Lung (tissue), 16 donors: ENCODE data around the gene GNL3L. TPM values are rescaled to one million over a fixed set of nuclear protein-coding genes. Genes with fewer than 3 reads are reported as not detected.

Experiments used
- ATAC-seq: fragments of 200-7000 bp; cut with Tn5 transposase; one replicate; pipeline ENCODE4 v1.9.1; 2020; ENCODE audit warnings: moderate number of reproducible peaks; ENCODE audit not compliant: insufficient read depth, low FRiP score
- DNase-seq, 3 donors: peaks; one replicate each; pipeline ENCODE4 v3.0.0-alpha.2; 2013 to 2017
- H3K27ac ChIP-seq, 2 donors: one replicate each; pipeline ENCODE4 v1.5.1; 2013; ENCODE audit warnings: mild to moderate bottlenecking in 2 of 2, moderate library complexity in 2 of 2, control low read depth in 1 of 2, inconsistent platforms in 1 of 2, low read depth in 1 of 2, low read length in 1 of 2
- H3K27me3 ChIP-seq, 3 donors: one replicate each; pipeline ENCODE4 v1.5.1; 2013; ENCODE audit warnings: low read length in 2 of 3; ENCODE audit not compliant: control insufficient read depth in 3 of 3, insufficient read depth in 3 of 3
- H3K36me3 ChIP-seq, 4 donors: one replicate each; pipeline ENCODE4 v1.5.1; 2013; ENCODE audit warnings: low read length in 4 of 4, mild to moderate bottlenecking in 1 of 4, moderate library complexity in 1 of 4; ENCODE audit not compliant: control insufficient read depth in 4 of 4, insufficient read depth in 4 of 4
- H3K4me1 ChIP-seq, 5 donors: one replicate each; pipeline ENCODE4 v1.5.1; 2013; ENCODE audit warnings: low read length in 5 of 5, mild to moderate bottlenecking in 2 of 5, moderate library complexity in 1 of 5; ENCODE audit not compliant: control insufficient read depth in 5 of 5, insufficient read depth in 5 of 5
- H3K4me3 ChIP-seq: one replicate; pipeline ENCODE4 v1.5.1; 2013; ENCODE audit warnings: mild to moderate bottlenecking, control low read depth, moderate library complexity
- H3K9ac ChIP-seq, 2 donors: one replicate each; pipeline ENCODE4 v1.5.1; 2013; ENCODE audit warnings: low read length in 2 of 2, control low read depth in 1 of 2; ENCODE audit not compliant: insufficient read depth in 1 of 2
- H3K9me3 ChIP-seq, 4 donors: one replicate each; pipeline ENCODE4 v1.5.1; 2013; ENCODE audit warnings: low read length in 3 of 4, mild to moderate bottlenecking in 1 of 4, moderate library complexity in 1 of 4; ENCODE audit not compliant: control insufficient read depth in 4 of 4, insufficient read depth in 3 of 4
- CTCF ChIP-seq: IDR thresholded peaks from 2 replicates; pipeline ENCODE4 v1.5.1; 2012; ENCODE audit warnings: mild to moderate bottlenecking; ENCODE audit errors: control extremely low read depth, extremely low read depth
- WGBS, 2 donors: extraction: QIAGEN DNeasy Blood & Tissue Kit; methylation state at CpG; one replicate each; pipeline ENCODE4 v1.1.7; 2013; 5-methylcytosine and 5-hydroxymethylcytosine counted together
- long read RNA-seq, 5 donors: transcript quantifications; one replicate each; lab custom pipeline, GENCODE V29; 2026
- polyA plus RNA-seq, 2 donors: library from polyadenylated mRNA; stranded (reverse); fragments of 200-250 nt; gene quantifications; one replicate each; pipeline ENCODE4 v1.2.1, GENCODE V29; 2013
- total RNA-seq, 2 donors: library from RNA; depleted of rRNA in 1 of 2; stranded (reverse); fragments of >200 nt in 1 of 2; gene quantifications; one replicate each; pipeline ENCODE4 v1.2.1, GENCODE V29; 2014 to 2021
- donor health status: control.
- donor health status: control.
- donor health status: Bipolar disorder and iron deficiency.
- donor health status: healthy.
- donor health status: DM: yes; HTN: yes; CAD: no.

Gene GNL3L, protein sequence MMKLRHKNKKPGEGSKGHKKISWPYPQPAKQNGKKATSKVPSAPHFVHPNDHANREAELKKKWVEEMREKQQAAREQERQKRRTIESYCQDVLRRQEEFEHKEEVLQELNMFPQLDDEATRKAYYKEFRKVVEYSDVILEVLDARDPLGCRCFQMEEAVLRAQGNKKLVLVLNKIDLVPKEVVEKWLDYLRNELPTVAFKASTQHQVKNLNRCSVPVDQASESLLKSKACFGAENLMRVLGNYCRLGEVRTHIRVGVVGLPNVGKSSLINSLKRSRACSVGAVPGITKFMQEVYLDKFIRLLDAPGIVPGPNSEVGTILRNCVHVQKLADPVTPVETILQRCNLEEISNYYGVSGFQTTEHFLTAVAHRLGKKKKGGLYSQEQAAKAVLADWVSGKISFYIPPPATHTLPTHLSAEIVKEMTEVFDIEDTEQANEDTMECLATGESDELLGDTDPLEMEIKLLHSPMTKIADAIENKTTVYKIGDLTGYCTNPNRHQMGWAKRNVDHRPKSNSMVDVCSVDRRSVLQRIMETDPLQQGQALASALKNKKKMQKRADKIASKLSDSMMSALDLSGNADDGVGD
- total RNA-seq (10 to 100 TPM; 33.6 to 42.9 TPM), polyA plus RNA-seq (10 to 100 TPM in 1 of 2 donors, 1 to 10 TPM in 1; 4.0 to 12.6 TPM)
- long read RNA-seq, donor 1, partial matches to known transcripts, result 0 of 2 reads
- long read RNA-seq, donor 1, other reads (novel, unspliced or antisense), result 0 of 2 reads
- long read RNA-seq, donor 2, result 0 reads
- long read RNA-seq, donor 3, partial matches to known transcripts, result 8 of 8 reads
- long read RNA-seq, donor 3, other reads (novel, unspliced or antisense), result 0 of 8 reads
- long read RNA-seq, donor 4, result 0 reads
- long read RNA-seq, donor 5, result 0 reads

GRCh38 chrX:54529552-54530356 lies at the start of gene GNL3L:
TSS of gene GNL3L (plus strand) at chrX:54530219. CDS start at chrX:54532567, 2,348 bp downstream.
- DNase-seq (peak; percentile 90 to 94 (median 93)), ATAC-seq (peak; percentile 91)
- no peak for TF ChIP-seq CTCF
- H3K9ac ChIP-seq, result peak within 1 kb of the TSS; percentile 81 to 89
- peaks cover 0 to 13% (median 4%) of the 10 kb centered on the region in 5 donors for H3K4me1 ChIP-seq
- peaks cover 0 to 6% (median 1%) of the 10 kb centered on the region in 4 donors for H3K9me3 ChIP-seq
- 10 to 30% methylated on average over 20 to 48 of the region's 51 CpGs for WGBS, 2 donors
- peak within 1 kb of the TSS; percentile 76 to 83 for H3K27ac ChIP-seq
- H3K36me3 ChIP-seq, result no peaks in the 10 kb centered on the region
- H3K27me3 ChIP-seq, result no peaks in the 10 kb centered on the region
- H3K4me3 ChIP-seq, result peak within 1 kb of the TSS; percentile 69

GRCh38 chrX:54482839-54483593 lies 47.0 kb upstream of the GNL3L start:
- H3K27ac ChIP-seq, result peak overlapping the region in 1 of 2 donors; percentile 55
- WGBS, 2 donors, result 41 to 71% methylated on average over 8 to 21 of the region's 21 CpGs
- ATAC-seq, result no peak
- DNase-seq, result peak; percentile 37 to 40 (median 39)
- no peaks in the 10 kb centered on the region for H3K9me3 ChIP-seq
- H3K27me3 ChIP-seq, result no peaks in the 10 kb centered on the region
- no peaks in the 10 kb centered on the region for H3K36me3 ChIP-seq
- H3K4me3 ChIP-seq, result no peak overlapping the region
- H3K9ac ChIP-seq, result peak overlapping the region in 1 of 2 donors; percentile 47
- H3K4me1 ChIP-seq, result peaks cover 0 to 57% (median 8%) of the 10 kb centered on the region in 5 donors
- TF ChIP-seq CTCF, result no peak

DNA sequence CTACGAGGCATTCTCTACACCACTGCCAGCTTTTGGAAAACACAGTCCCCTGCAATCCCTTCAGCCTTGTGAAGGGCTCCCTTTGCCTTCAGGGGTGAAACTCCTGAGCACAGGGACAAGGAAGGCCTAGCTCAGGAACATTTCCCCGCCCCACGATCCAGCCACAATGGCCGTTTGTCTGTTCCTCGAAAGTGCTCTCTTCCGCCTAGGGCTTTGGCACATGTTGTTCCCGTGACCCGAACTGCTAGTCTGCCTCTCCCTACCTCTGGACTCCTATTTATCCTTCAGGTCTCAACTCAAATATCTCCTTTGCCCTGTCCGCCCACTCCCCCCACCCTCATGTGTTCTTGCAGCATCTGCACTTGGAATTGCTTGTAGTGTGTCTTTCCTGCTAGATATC lies 46.1 kb upstream of the GNL3L start:
- Histone ChIP-seq H3K4me1 (peaks cover 0 to 50% (median 8%) of the 10 kb centered on the region in 5 donors), H3K4me3 (no peak overlapping the region), H3K9ac (no peak overlapping the region), H3K36me3 (no peaks in the 10 kb centered on the region), H3K9me3 (no peaks in the 10 kb centered on the region), H3K27ac (peak overlapping the region in 1 of 2 donors; percentile 33), H3K27me3 (no peaks in the 10 kb centered on the region)
- TF ChIP-seq CTCF, result no peak
- ATAC-seq (no peak), DNase-seq (peak in 1 of 3 donors; percentile 12)
- 75 to 89% methylated on average over 8 to 9 of the region's 9 CpGs for WGBS, 2 donors
